Upper lobe of right lung (tissue), 1 donor: ENCODE data around the gene ERC2. TPM values are rescaled to one million over a fixed set of nuclear protein-coding genes. Genes with fewer than 3 reads are reported as not detected.
"Not testable (repeated sequence)": the region's sequence is repeated elsewhere in the genome, so short reads cannot be mapped to it uniquely, and the experiment has no call there.

Experiments
- ATAC-seq: fragments of 200-7000 bp; cut with Tn5 transposase; one replicate; pipeline ENCODE4 v1.9.1; 2020; ENCODE audit warnings: mild to moderate bottlenecking, moderate library complexity
- DNase-seq: peaks from one replicate; pipeline ENCODE4 v3.0.0-alpha.2; 2020
- H3K27ac ChIP-seq: fragments of 200-600 bp; one replicate; pipeline ENCODE4 v1.8.0; 2022
- H3K27me3 ChIP-seq: fragments of 200-600 bp; one replicate; pipeline ENCODE4 v1.8.0; 2022; ENCODE audit warnings: mild to moderate bottlenecking
- H3K36me3 ChIP-seq: fragments of 200-600 bp; one replicate; pipeline ENCODE4 v1.8.0; 2022
- H3K4me1 ChIP-seq: fragments of 200-600 bp; one replicate; pipeline ENCODE4 v1.8.0; 2022
- H3K4me3 ChIP-seq: fragments of 200-600 bp; one replicate; pipeline ENCODE4 v1.8.0; 2022; ENCODE audit warnings: mild to moderate bottlenecking
- H3K9me3 ChIP-seq: fragments of 200-600 bp; one replicate; pipeline ENCODE4 v1.8.0; 2022
- intact Hi-C: fragments of 100-400 bp; cut with DNase I; formaldehyde crosslinking; loops from one replicate; pipeline ENCODE4 v1.11.0; 2022
- total RNA-seq: library from RNA; stranded (reverse); fragmentation: NEBNext Ultra II Directional; extraction: Animal tissue kit (Norgen Biotek cat#: 25700); gene quantifications from one replicate; pipeline ENCODE4 v1.2.1, GENCODE V29; 2021
- TF ChIP-seq, protein P1 (sequence below): fragments of 200-600 bp; IDR thresholded peaks from one replicate; pipeline ENCODE4 v1.8.0; 2022; ENCODE audit warnings: antibody characterized with exemption
- donor health status: DM: no; HTN: yes; CAD: no; lungs with severe emphysema.

ERC2 gene
- total RNA-seq, 1 donor from 2014 or later = 1.4 TPM

GRCh38 chr3:55511895-55512570 is 956.2 kb downstream of the ERC2 start:
- H3K27me3 ChIP-seq = peaks cover 8% of the 10 kb centered on the region
- H3K27ac ChIP-seq = no peak overlapping the region
- H3K4me1 ChIP-seq = no peaks in the 10 kb centered on the region
- intact Hi-C loops = no loop called here
- DNase-seq (no peak), ATAC-seq (no peak)
- no peaks in the 10 kb centered on the region for H3K9me3 ChIP-seq
- TF ChIP-seq, protein P1, sequence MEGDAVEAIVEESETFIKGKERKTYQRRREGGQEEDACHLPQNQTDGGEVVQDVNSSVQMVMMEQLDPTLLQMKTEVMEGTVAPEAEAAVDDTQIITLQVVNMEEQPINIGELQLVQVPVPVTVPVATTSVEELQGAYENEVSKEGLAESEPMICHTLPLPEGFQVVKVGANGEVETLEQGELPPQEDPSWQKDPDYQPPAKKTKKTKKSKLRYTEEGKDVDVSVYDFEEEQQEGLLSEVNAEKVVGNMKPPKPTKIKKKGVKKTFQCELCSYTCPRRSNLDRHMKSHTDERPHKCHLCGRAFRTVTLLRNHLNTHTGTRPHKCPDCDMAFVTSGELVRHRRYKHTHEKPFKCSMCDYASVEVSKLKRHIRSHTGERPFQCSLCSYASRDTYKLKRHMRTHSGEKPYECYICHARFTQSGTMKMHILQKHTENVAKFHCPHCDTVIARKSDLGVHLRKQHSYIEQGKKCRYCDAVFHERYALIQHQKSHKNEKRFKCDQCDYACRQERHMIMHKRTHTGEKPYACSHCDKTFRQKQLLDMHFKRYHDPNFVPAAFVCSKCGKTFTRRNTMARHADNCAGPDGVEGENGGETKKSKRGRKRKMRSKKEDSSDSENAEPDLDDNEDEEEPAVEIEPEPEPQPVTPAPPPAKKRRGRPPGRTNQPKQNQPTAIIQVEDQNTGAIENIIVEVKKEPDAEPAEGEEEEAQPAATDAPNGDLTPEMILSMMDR = no peak
- no peak overlapping the region for H3K4me3 ChIP-seq
- H3K36me3 ChIP-seq = no peaks in the 10 kb centered on the region

- ATAC-seq (no peak), DNase-seq (no peak)
- Histone ChIP-seq H3K36me3 (no peaks in the 10 kb centered on the region), H3K27ac (no peak overlapping the region), H3K4me3 (no peak overlapping the region), H3K27me3 (no peaks in the 10 kb centered on the region), H3K9me3 (no peaks in the 10 kb centered on the region), H3K4me1 (no peaks in the 10 kb centered on the region)
- TF ChIP-seq, protein P1 = no peak
- intact Hi-C loops = no loop called here
Observed at GRCh38 chr3:55508335-55508734, 959.9 kb downstream of the ERC2 start.

DNA sequence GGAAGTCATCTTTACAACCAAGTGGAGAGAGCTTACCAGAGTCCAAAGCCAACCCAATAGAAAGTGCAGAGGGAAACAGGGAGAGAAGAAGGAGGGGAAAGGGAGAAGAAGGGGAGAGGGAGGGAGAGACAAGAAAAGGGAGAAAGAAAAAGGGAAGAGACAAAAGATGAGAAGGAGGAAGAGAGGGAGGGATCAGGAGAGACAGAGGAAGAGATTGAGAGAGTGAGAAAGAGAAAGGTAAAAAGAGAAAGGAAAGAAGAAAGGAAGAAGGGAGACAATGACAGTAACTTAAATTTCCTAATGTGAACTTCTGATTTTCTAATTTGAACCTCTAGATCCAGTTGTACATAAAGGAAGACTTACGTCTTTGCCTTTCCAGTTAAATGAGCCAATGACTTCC is 960.5 kb downstream of the ERC2 start:
- Histone ChIP-seq H3K27me3 (no peaks in the 10 kb centered on the region), H3K36me3 (no peaks in the 10 kb centered on the region), H3K27ac (no peak overlapping the region), H3K4me3 (no peak overlapping the region), H3K4me1 (no peaks in the 10 kb centered on the region), H3K9me3 (no peaks in the 10 kb centered on the region)
- intact Hi-C loops = no loop called here
- TF ChIP-seq, protein P1 = no peak
- no peak for ATAC-seq
- DNase-seq = no peak

GRCh38 chr3:55505776-55506175 is 962.5 kb downstream of the ERC2 start:
- H3K9me3 ChIP-seq = no peaks in the 10 kb centered on the region
- H3K36me3 ChIP-seq = no peaks in the 10 kb centered on the region
- ATAC-seq = no peak
- no peak overlapping the region for H3K4me3 ChIP-seq
- no peaks in the 10 kb centered on the region for H3K27me3 ChIP-seq
- no peak overlapping the region for H3K27ac ChIP-seq
- no peak for DNase-seq
- TF ChIP-seq, protein P1 = no peak
- no peaks in the 10 kb centered on the region for H3K4me1 ChIP-seq
- intact Hi-C loops = no loop called here

DNA sequence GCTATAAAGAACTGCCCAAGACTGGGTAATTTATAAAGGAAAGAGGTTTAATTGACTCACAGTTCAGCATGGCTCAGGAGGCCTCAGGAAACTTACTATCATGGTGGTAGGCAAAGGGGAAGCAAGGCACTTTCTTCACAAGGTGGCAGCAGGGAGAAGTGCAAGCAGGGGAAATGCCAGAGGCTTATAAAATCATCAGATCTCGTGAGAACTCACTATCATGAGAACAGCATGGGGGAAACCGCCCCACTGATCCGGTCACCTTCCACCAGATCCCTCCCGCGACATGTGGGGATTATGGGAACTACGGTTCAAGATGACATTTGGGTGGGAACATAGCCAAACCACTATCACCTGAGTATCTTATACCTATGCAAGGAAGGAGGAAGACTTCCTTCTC is 963.2 kb downstream of the ERC2 start:
- H3K36me3 ChIP-seq, H3K4me3 ChIP-seq, DNase-seq, H3K27ac ChIP-seq, H3K9me3 ChIP-seq, H3K4me1 ChIP-seq, intact Hi-C loops, H3K27me3 ChIP-seq: not testable (repeated sequence)
- peak; percentile 21 for ATAC-seq
- TF ChIP-seq, protein P1 = peak; percentile 29

GRCh38 chr3:55501905-55502304 is 966.4 kb downstream of the ERC2 start:
- TF ChIP-seq, protein P1 = no peak
- Histone ChIP-seq H3K27ac (no peak overlapping the region), H3K27me3 (no peaks in the 10 kb centered on the region), H3K9me3 (no peaks in the 10 kb centered on the region), H3K4me3 (no peak overlapping the region), H3K36me3 (no peaks in the 10 kb centered on the region), H3K4me1 (no peaks in the 10 kb centered on the region)
- ATAC-seq (no peak), DNase-seq (no peak)
- intact Hi-C loops = no loop called here
